Measurements from ENCODE around the gene BANP. TPM values are rescaled to one million over a fixed set of nuclear protein-coding genes. Genes with fewer than 3 reads are reported as not detected.
A peak's percentile ranks its signal among the peaks of the same experiment; 100 is the strongest.
"Not testable (repeated sequence)": the region's sequence is repeated elsewhere in the genome, so short reads cannot be mapped to it uniquely, and the experiment has no call there.

Gene BANP, protein sequence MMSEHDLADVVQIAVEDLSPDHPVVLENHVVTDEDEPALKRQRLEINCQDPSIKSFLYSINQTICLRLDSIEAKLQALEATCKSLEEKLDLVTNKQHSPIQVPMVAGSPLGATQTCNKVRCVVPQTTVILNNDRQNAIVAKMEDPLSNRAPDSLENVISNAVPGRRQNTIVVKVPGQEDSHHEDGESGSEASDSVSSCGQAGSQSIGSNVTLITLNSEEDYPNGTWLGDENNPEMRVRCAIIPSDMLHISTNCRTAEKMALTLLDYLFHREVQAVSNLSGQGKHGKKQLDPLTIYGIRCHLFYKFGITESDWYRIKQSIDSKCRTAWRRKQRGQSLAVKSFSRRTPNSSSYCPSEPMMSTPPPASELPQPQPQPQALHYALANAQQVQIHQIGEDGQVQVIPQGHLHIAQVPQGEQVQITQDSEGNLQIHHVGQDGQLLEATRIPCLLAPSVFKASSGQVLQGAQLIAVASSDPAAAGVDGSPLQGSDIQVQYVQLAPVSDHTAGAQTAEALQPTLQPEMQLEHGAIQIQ
- 20.6 TPM for total RNA-seq
- long read RNA-seq, partial matches to known transcripts: 5 of 40 reads
- long read RNA-seq, other reads (novel, unspliced or antisense): 26 of 40 reads

GRCh38 chr16:87950765-87951551, at the start of gene BANP:
BANP (plus strand) TSS chr16:87951434; CDS start chr16:87975116, 23,682 bp downstream.
- H3K4me1 ChIP-seq: peaks cover 35% of the 10 kb centered on the region
- intact Hi-C loops (cut with DNase I): no loop called here

DNA sequence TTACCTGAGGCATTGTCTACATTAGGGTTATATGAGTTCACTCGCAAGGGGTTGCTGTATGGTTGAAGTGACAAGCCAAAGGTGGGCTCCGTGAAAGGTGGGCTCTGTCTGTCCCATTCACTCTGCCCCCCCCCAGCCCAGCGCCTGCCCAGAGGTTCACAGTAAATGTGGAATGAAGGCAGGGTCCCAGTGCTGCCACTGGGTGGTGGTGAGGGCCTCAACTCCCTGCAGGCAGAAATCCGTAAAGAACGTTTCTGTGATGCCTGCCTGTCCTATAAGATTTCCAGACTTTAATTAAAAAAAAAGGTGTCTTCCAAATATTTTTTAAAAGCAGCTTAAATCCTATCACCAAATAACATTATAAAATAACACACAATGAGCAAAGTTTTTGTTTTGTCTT, 46.3 kb upstream of the BANP start:
- H3K27me3 ChIP-seq; H3K9me3 ChIP-seq; H3K27ac ChIP-seq; DNase-seq; intact Hi-C loops (cut with DNase I); H3K36me3 ChIP-seq; H3K4me3 ChIP-seq; H3K4me1 ChIP-seq; ATAC-seq: not testable (repeated sequence)

More at GRCh38 chr16:87950765-87951551, at the start of gene BANP:
- no peaks in the 10 kb centered on the region for H3K9me3 ChIP-seq
- no peaks in the 10 kb centered on the region for H3K27me3 ChIP-seq
- H3K4me3 ChIP-seq: peak within 1 kb of the TSS; percentile 98
- no peaks in the 10 kb centered on the region for H3K36me3 ChIP-seq
- ATAC-seq (peak; percentile 93), DNase-seq (peak; percentile 99)
- peak within 1 kb of the TSS; percentile 98 for H3K27ac ChIP-seq
- TF ChIP-seq, protein P1, sequence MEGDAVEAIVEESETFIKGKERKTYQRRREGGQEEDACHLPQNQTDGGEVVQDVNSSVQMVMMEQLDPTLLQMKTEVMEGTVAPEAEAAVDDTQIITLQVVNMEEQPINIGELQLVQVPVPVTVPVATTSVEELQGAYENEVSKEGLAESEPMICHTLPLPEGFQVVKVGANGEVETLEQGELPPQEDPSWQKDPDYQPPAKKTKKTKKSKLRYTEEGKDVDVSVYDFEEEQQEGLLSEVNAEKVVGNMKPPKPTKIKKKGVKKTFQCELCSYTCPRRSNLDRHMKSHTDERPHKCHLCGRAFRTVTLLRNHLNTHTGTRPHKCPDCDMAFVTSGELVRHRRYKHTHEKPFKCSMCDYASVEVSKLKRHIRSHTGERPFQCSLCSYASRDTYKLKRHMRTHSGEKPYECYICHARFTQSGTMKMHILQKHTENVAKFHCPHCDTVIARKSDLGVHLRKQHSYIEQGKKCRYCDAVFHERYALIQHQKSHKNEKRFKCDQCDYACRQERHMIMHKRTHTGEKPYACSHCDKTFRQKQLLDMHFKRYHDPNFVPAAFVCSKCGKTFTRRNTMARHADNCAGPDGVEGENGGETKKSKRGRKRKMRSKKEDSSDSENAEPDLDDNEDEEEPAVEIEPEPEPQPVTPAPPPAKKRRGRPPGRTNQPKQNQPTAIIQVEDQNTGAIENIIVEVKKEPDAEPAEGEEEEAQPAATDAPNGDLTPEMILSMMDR (IDR thresholded peaks at IDR 0.05): peak; percentile 56

DNA sequence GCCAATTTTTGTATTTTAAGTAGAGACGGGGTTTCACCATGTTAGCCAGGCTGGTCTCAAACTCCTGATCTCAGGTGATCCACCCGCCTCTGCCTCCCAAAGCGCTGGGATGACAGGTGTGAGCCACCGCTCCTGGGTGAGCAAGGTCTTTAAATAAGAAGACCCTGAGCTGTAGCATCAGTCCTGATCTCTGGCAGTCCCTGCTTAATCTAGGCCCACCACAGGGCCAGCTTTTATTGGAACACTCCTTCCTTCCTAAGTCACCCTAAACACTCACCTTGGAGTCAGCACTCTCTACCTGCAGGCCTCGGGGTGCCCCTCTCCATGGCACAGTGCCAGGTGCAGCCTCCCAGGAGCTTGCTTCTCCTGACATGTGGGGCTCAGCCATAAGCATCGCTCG, 45.7 kb upstream of the BANP start:
- H3K4me1 ChIP-seq; H3K36me3 ChIP-seq; DNase-seq; ATAC-seq; H3K27me3 ChIP-seq; H3K9me3 ChIP-seq; H3K4me3 ChIP-seq; intact Hi-C loops (cut with DNase I); H3K27ac ChIP-seq: not testable (repeated sequence)

DNA sequence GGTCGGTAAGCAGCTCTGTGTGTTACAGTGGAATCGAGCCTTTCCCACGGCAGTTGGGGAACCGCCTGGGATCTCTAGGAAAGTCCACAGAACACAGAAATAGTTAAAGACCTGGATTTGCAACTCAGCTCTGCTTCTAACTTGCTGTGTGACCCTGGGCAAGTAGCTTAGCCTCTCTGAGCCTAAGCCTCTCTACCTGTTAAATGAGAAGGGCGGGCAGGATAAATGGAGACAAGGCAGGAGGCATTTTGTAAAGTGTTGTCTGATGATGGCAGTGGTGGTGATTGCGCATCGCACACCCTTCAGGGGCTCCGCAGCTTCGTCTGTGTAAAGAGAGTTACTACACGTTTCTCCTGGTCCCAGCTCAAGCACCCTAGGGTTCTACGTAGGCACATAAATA, 43.1 kb upstream of the BANP start:
- intact Hi-C loops (cut with DNase I); H3K4me3 ChIP-seq; ATAC-seq; DNase-seq; H3K27ac ChIP-seq; H3K4me1 ChIP-seq; H3K36me3 ChIP-seq; H3K9me3 ChIP-seq; H3K27me3 ChIP-seq: not testable (repeated sequence)

DNA sequence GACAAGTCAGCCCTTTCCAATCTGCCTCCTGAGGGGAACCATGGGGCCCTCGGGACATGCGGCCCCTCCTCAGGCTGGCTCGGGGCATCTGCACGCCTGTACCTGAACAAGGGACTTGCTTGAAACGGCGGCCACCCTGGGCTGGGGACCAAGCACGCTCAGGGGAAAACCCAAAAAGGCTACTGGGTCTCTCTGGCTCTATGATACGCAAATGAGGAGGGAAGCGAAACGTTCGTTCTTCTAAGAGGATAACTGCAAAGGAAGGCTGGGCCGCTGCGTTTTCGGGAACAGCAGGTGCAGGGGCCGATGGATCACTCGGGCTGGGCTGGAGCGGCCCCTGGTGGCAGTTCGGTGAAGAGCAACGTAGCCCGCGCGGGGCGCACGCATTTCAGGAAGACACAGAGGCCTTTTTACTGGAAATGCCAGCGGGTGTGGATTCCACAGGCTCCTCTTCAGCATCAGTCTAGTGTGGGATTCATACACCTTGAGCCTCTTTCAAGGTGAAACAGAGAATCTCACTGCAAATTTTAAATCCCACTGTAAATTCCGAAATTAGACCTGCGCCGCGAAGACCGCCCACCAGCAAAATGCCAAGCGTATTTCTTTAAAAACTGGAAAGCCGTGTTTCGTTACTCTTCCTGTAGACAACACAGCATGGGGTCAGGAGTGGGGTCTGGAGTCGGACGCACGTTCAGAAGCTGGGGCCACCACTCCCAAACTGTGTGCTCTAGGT, 41.9 kb upstream of the BANP start:
- TF ChIP-seq, protein P1 (IDR thresholded peaks at IDR 0.05): peak; percentile 90

GRCh38 chr16:87911106-87911763, 40.0 kb upstream of the BANP start:
- H3K4me3 ChIP-seq; ATAC-seq; intact Hi-C loops (cut with DNase I); H3K36me3 ChIP-seq; H3K27ac ChIP-seq; H3K27me3 ChIP-seq; H3K4me1 ChIP-seq; H3K9me3 ChIP-seq; DNase-seq: not testable (repeated sequence)

More for the DNA sequence above, 41.9 kb upstream of the BANP start:
- peak; percentile 88 for DNase-seq
- H3K36me3 ChIP-seq; H3K27me3 ChIP-seq; intact Hi-C loops (cut with DNase I); H3K9me3 ChIP-seq; H3K4me1 ChIP-seq; H3K27ac ChIP-seq; H3K4me3 ChIP-seq: not testable (repeated sequence)
- ATAC-seq: peak; percentile 95

DNA sequence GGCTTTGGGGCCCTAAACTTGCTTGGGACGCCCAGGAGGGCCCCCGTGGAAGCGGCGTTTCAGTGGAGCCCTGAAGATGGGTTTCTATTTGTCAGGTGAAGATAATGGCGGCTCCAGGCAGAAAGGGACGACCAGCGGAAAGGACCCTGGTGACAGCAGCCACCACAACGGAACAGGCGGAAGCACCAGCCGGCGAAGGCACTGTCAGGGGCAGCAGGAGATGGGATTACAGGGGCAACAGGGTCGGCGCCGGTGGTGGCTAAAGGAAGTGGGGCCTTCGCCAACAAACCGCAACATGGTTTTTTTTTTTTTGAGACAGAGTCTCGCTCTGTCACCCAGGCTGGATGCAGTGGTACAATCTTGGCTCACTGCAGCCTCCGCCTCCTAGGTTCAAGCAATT, 38.5 kb upstream of the BANP start:
- H3K4me1 ChIP-seq; intact Hi-C loops (cut with DNase I); ATAC-seq; H3K9me3 ChIP-seq; H3K36me3 ChIP-seq; DNase-seq; H3K4me3 ChIP-seq; H3K27me3 ChIP-seq; H3K27ac ChIP-seq: not testable (repeated sequence)

DNA sequence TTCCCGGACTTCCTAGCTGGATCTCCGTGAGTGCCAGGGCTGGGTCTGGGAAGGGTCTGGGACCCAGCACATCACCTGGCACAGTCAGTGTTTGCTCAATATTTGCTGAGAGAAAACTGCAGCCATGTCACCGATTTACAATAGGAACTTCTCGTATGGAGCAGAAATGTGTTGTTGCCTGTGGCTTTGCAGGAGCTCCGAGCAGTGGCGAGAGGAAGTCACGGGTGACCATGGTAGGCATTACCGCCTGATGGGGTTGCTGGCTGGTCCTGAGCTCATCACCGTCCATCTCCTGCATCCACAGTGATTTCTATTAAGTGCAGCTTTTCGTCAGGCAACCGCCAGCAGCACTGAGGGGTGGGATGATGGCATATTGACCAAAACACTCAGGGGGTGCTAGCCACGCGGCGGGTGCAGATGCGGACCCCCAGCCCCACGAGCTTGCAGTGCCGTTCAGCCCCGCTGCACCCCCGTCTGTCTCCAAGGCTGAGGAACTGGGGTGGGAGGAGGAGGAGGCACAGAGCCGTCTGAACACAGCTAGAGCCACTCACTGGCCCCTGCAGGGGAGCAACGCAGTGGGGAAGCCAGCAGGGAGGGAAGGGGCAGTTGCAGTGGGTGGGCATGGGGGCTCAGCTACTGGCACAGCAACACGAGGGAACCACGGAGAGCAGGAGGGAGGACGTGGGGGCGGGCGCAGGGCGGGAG, 37.1 kb upstream of the BANP start:
- H3K4me1 ChIP-seq; ATAC-seq; H3K27ac ChIP-seq; intact Hi-C loops (cut with DNase I); DNase-seq; H3K4me3 ChIP-seq; H3K36me3 ChIP-seq; H3K9me3 ChIP-seq; H3K27me3 ChIP-seq: not testable (repeated sequence)
